K562 (cell line): Measurements from ENCODE around the gene CUEDC2. TPM values are rescaled to one million over a fixed set of nuclear protein-coding genes. Genes with fewer than 3 reads are reported as not detected.

Source experiments
- CHD4 ChIP-seq: fragments of 200-600 bp; sonication (generic); IDR thresholded peaks from 3 replicates; pipeline ENCODE4 v1.6.1; 2012; ENCODE audit warnings: low read depth, mild to moderate bottlenecking, mixed read lengths, low read length, inconsistent platforms; ENCODE audit not compliant: insufficient read depth, insufficient replicate concordance, poor library complexity, severe bottlenecking
- HNRNPLL ChIP-seq: fragments of 200-400 bp; formaldehyde crosslinking; IDR thresholded peaks from 2 replicates; pipeline ENCODE4 v1.6.1; 2017; ENCODE audit warnings: low read length, low read depth, mild to moderate bottlenecking; ENCODE audit not compliant: poor library complexity, severe bottlenecking
- KLF10 ChIP-seq: fragments of 250-450 bp; sonication (Bioruptor Pico); IDR thresholded peaks from 2 replicates; pipeline ENCODE4 v1.6.1; 2021; ENCODE audit warnings: matching md5 sums
- MXI1 ChIP-seq: IDR thresholded peaks from 2 replicates; pipeline ENCODE4 v1.6.1; 2011; ENCODE audit warnings: low read depth, mild to moderate bottlenecking, improper control_type of control experiment, low read length
- RBM22 ChIP-seq: fragments of 200-400 bp; formaldehyde crosslinking; IDR thresholded peaks from 2 replicates; pipeline ENCODE4 v1.6.1; 2018; ENCODE audit warnings: low read length, low read depth; ENCODE audit not compliant: poor library complexity, severe bottlenecking
- XRCC4 ChIP-seq: IDR thresholded peaks from one replicate; pipeline ENCODE4 v1.6.1; 2011; ENCODE audit not compliant: insufficient read depth, insufficient read length; ENCODE audit errors: extremely low read depth
- ZNF174 ChIP-seq: fragments of 250-450 bp; sonication (Bioruptor Pico); IDR thresholded peaks from 2 replicates; pipeline ENCODE4 v1.4.0; 2020; ENCODE audit warnings: mild to moderate bottlenecking
- ZNF217 ChIP-seq: sonication (generic); formaldehyde crosslinking; IDR thresholded peaks from 2 replicates; pipeline ENCODE4 v1.8.0; 2022; ENCODE audit warnings: mild to moderate bottlenecking, missing genetic modification reagents
- ZNF830 ChIP-seq: fragments of 250-450 bp; sonication (Bioruptor Pico); IDR thresholded peaks from 2 replicates; pipeline ENCODE4 v1.5.0; 2021; ENCODE audit warnings: mild to moderate bottlenecking
- polyA plus RNA-seq, 8 experiments: library from polyadenylated mRNA; depleted of rRNA in 4 of 8; stranded (reverse) in 5 of 8; unstranded in 3 of 8; fragments of >200 nt; fragmentation: Nextera tagmentation in 2 of 8; fragmentation: Illumina TruSeq in 1 of 8; extraction: Ambion mirVana in 2 of 8; extraction: Trizol in 1 of 8; gene quantifications; 2 replicates each; pipeline versions ENCODE4 v1.2.1 to v1.2.3, GENCODE V29; 2011 to 2014; ENCODE audit warnings: inconsistent platforms in 1 of 8, missing spikeins in 1 of 8
- total RNA-seq, 7 experiments: library from RNA; depleted of rRNA in 6 of 7; stranded (reverse); fragments of >200 nt in 6 of 7; fragmentation: Illumina TruSeq in 2 of 7; extraction: Trizol in 2 of 7; gene quantifications; 2 replicates each; pipeline versions ENCODE4 v1.2.1 to v1.2.3, GENCODE V29; 2011 to 2021; ENCODE audit warnings: low replicate concordance in 1 of 7
- TF ChIP-seq, protein P1 (sequence below): fragments of 200-800 bp; sonication (Bioruptor generic); IDR thresholded peaks from 2 replicates; pipeline ENCODE4 v1.6.1; 2016; ENCODE audit warnings: missing genetic modification characterization, missing compliant biosample characterization
- TF ChIP-seq, protein P2 (sequence below): sonication (generic); formaldehyde crosslinking; IDR thresholded peaks from 2 replicates; pipeline ENCODE4 v1.8.1; 2023; ENCODE audit warnings: mild to moderate bottlenecking, missing genetic modification reagents
- TF ChIP-seq, protein P3 (sequence below): fragments of 150-350 bp; IDR thresholded peaks from 2 replicates; pipeline ENCODE4 v1.6.1; 2014; ENCODE audit warnings: low read depth, mild to moderate bottlenecking, low read length, borderline replicate concordance
- TF ChIP-seq, protein P4 (sequence below): fragments of 450-650 bp; formaldehyde crosslinking; conservative IDR thresholded peaks from 2 replicates; pipeline ENCODE4 v1.4.0; 2022; ENCODE audit warnings: mild to moderate bottlenecking, missing genetic modification characterization

CUEDC2 gene
- total and polyA plus RNA-seq, 9 of the 15 experiments (the other 6 are each of a cell fraction or from before 2014, with no cell fraction given): 8.5 to 48.9 (median 27.4) TPM

DNA sequence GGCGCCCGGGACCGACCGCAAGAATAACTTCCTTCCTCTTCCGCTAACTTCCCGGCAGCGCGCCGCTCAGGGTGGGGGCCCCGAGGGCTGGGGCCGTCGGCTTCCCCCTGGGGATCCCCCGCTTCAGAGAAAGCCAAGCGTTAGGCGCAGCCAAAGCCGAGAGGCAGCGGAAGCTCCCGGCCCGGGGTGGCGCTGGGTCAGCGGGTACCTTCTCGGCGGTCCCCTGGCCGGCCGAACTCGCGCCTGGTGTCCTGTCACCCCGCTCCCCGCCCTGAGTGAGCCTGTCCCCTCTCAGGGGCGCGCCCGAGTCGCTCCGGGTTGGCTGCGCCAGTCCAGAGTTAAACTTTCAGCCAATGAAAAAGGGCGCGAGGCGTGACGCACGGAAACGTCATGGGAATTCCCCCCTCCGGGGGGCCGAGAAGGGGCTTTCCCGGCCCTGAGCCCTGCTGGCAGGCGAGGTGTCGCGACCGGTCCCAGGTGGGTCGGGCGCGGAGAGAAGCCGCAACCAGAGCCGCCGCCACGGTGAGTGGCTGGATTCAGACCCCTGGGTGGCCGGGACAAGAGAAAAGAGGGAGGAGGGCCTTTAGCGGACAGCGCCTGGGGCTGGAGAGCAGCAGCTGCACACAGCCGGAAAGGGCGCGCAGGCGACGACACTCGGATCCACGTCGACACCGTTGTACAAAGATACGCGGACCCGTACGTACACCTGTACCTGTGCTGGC is 38.1 kb downstream of the CUEDC2 start (continued):
- TF ChIP-seq, protein P1, sequence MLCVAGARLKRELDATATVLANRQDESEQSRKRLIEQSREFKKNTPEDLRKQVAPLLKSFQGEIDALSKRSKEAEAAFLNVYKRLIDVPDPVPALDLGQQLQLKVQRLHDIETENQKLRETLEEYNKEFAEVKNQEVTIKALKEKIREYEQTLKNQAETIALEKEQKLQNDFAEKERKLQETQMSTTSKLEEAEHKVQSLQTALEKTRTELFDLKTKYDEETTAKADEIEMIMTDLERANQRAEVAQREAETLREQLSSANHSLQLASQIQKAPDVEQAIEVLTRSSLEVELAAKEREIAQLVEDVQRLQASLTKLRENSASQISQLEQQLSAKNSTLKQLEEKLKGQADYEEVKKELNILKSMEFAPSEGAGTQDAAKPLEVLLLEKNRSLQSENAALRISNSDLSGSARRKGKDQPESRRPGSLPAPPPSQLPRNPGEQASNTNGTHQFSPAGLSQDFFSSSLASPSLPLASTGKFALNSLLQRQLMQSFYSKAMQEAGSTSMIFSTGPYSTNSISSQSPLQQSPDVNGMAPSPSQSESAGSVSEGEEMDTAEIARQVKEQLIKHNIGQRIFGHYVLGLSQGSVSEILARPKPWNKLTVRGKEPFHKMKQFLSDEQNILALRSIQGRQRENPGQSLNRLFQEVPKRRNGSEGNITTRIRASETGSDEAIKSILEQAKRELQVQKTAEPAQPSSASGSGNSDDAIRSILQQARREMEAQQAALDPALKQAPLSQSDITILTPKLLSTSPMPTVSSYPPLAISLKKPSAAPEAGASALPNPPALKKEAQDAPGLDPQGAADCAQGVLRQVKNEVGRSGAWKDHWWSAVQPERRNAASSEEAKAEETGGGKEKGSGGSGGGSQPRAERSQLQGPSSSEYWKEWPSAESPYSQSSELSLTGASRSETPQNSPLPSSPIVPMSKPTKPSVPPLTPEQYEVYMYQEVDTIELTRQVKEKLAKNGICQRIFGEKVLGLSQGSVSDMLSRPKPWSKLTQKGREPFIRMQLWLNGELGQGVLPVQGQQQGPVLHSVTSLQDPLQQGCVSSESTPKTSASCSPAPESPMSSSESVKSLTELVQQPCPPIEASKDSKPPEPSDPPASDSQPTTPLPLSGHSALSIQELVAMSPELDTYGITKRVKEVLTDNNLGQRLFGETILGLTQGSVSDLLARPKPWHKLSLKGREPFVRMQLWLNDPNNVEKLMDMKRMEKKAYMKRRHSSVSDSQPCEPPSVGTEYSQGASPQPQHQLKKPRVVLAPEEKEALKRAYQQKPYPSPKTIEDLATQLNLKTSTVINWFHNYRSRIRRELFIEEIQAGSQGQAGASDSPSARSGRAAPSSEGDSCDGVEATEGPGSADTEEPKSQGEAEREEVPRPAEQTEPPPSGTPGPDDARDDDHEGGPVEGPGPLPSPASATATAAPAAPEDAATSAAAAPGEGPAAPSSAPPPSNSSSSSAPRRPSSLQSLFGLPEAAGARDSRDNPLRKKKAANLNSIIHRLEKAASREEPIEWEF (CRISPR knock-in tag): no peak
- TF ChIP-seq XRCC4 (no peak), HNRNPLL (no peak), KLF10 (no peak), MXI1 (no peak), ZNF217 (no peak), ZNF174 (no peak), RBM22 (peak; percentile 48), CHD4 (no peak), ZNF830 (CRISPR knock-in tag) (no peak)
- TF ChIP-seq, protein P2, sequence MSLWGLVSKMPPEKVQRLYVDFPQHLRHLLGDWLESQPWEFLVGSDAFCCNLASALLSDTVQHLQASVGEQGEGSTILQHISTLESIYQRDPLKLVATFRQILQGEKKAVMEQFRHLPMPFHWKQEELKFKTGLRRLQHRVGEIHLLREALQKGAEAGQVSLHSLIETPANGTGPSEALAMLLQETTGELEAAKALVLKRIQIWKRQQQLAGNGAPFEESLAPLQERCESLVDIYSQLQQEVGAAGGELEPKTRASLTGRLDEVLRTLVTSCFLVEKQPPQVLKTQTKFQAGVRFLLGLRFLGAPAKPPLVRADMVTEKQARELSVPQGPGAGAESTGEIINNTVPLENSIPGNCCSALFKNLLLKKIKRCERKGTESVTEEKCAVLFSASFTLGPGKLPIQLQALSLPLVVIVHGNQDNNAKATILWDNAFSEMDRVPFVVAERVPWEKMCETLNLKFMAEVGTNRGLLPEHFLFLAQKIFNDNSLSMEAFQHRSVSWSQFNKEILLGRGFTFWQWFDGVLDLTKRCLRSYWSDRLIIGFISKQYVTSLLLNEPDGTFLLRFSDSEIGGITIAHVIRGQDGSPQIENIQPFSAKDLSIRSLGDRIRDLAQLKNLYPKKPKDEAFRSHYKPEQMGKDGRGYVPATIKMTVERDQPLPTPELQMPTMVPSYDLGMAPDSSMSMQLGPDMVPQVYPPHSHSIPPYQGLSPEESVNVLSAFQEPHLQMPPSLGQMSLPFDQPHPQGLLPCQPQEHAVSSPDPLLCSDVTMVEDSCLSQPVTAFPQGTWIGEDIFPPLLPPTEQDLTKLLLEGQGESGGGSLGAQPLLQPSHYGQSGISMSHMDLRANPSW (CRISPR knock-in tag): no peak
- TF ChIP-seq, protein P3, sequence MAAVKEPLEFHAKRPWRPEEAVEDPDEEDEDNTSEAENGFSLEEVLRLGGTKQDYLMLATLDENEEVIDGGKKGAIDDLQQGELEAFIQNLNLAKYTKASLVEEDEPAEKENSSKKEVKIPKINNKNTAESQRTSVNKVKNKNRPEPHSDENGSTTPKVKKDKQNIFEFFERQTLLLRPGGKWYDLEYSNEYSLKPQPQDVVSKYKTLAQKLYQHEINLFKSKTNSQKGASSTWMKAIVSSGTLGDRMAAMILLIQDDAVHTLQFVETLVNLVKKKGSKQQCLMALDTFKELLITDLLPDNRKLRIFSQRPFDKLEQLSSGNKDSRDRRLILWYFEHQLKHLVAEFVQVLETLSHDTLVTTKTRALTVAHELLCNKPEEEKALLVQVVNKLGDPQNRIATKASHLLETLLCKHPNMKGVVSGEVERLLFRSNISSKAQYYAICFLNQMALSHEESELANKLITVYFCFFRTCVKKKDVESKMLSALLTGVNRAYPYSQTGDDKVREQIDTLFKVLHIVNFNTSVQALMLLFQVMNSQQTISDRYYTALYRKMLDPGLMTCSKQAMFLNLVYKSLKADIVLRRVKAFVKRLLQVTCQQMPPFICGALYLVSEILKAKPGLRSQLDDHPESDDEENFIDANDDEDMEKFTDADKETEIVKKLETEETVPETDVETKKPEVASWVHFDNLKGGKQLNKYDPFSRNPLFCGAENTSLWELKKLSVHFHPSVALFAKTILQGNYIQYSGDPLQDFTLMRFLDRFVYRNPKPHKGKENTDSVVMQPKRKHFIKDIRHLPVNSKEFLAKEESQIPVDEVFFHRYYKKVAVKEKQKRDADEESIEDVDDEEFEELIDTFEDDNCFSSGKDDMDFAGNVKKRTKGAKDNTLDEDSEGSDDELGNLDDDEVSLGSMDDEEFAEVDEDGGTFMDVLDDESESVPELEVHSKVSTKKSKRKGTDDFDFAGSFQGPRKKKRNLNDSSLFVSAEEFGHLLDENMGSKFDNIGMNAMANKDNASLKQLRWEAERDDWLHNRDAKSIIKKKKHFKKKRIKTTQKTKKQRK: no peak
- TF ChIP-seq, protein P4, sequence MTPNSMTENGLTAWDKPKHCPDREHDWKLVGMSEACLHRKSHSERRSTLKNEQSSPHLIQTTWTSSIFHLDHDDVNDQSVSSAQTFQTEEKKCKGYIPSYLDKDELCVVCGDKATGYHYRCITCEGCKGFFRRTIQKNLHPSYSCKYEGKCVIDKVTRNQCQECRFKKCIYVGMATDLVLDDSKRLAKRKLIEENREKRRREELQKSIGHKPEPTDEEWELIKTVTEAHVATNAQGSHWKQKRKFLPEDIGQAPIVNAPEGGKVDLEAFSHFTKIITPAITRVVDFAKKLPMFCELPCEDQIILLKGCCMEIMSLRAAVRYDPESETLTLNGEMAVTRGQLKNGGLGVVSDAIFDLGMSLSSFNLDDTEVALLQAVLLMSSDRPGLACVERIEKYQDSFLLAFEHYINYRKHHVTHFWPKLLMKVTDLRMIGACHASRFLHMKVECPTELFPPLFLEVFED: no peak
